HepG2 (cell line): ENCODE data around the gene ANKUB1. TPM values are rescaled to one million over a fixed set of nuclear protein-coding genes. Genes with fewer than 3 reads are reported as not detected.

ENCODE experiments used
- CENPX ChIP-seq: sonication (generic); formaldehyde crosslinking; IDR thresholded peaks from 2 replicates; pipeline ENCODE4 v1.9.0; 2021; ENCODE audit warnings: mild to moderate bottlenecking, missing genetic modification reagents, moderate library complexity
- GRHL1 ChIP-seq: sonication (generic); formaldehyde crosslinking; conservative IDR thresholded peaks from 2 replicates; pipeline ENCODE4 v1.8.0; 2022; ENCODE audit warnings: missing genetic modification reagents
- HNRNPUL1 ChIP-seq: fragments of 200-400 bp; formaldehyde crosslinking; IDR thresholded peaks from 2 replicates; pipeline ENCODE4 v1.6.1; 2017; ENCODE audit warnings: low read depth, mild to moderate bottlenecking, low read length, moderate library complexity
- MAFK ChIP-seq, 2 experiments: IDR thresholded peaks in 1 of 2; conservative IDR thresholded peaks in 1 of 2; 2 replicates each; pipeline ENCODE4 v1.6.1; 2011; ENCODE audit warnings: improper control_type of control experiment in 2 of 2, low read length in 2 of 2
- MYPOP ChIP-seq: sonication (generic); formaldehyde crosslinking; IDR thresholded peaks from 2 replicates; pipeline ENCODE4 v1.8.1; 2023; ENCODE audit warnings: mild to moderate bottlenecking, moderate library complexity, missing genetic modification reagents
- NR3C1 ChIP-seq: sonication (generic); formaldehyde crosslinking; IDR thresholded peaks from 2 replicates; pipeline ENCODE4 v1.4.0; 2020; ENCODE audit warnings: missing genetic modification reagents
- SAFB2 ChIP-seq: sonication (generic); formaldehyde crosslinking; IDR thresholded peaks from 2 replicates; pipeline ENCODE4 v1.5.1; 2020; ENCODE audit warnings: missing genetic modification reagents, low read depth, mild to moderate bottlenecking, borderline replicate concordance
- SNAPC4 ChIP-seq: sonication (generic); formaldehyde crosslinking; IDR thresholded peaks from 2 replicates; pipeline ENCODE4 v1.4.0; 2020; ENCODE audit warnings: mild to moderate bottlenecking, missing genetic modification reagents
- WIZ ChIP-seq: sonication (generic); formaldehyde crosslinking; IDR thresholded peaks from 2 replicates; pipeline ENCODE4 v1.5.1; 2020; ENCODE audit warnings: mild to moderate bottlenecking, missing genetic modification reagents
- ZBTB26 ChIP-seq: IDR thresholded peaks from 2 replicates; pipeline ENCODE4 v1.6.1; 2016; ENCODE audit warnings: missing compliant biosample characterization, missing genetic modification reagents, borderline replicate concordance
- ZNF280D ChIP-seq: sonication (generic); formaldehyde crosslinking; IDR thresholded peaks from 2 replicates; pipeline ENCODE4 v1.5.1; 2020; ENCODE audit warnings: mild to moderate bottlenecking, missing genetic modification reagents
- ZNF564 ChIP-seq: sonication (generic); formaldehyde crosslinking; IDR thresholded peaks from 2 replicates; pipeline ENCODE4 v1.8.1; 2023; ENCODE audit warnings: mild to moderate bottlenecking, missing genetic modification reagents
- ZNF75D ChIP-seq: sonication (generic); formaldehyde crosslinking; IDR thresholded peaks from 2 replicates; pipeline ENCODE4 v1.8.1; 2023; ENCODE audit warnings: missing genetic modification reagents, mild to moderate bottlenecking, borderline replicate concordance
- ZSCAN31 ChIP-seq: sonication (generic); formaldehyde crosslinking; IDR thresholded peaks from 2 replicates; pipeline ENCODE4 v1.5.0; 2020; ENCODE audit warnings: low read depth, mild to moderate bottlenecking, missing genetic modification reagents
- polyA plus RNA-seq, 8 experiments: library from polyadenylated mRNA; depleted of rRNA in 3 of 8; stranded (reverse) in 7 of 8; unstranded in 1 of 8; fragments of >200 nt; fragmentation: Illumina TruSeq in 4 of 8; extraction: Trizol in 4 of 8; gene quantifications; 2 replicates each; pipeline versions ENCODE4 v1.2.1 to v1.2.3, GENCODE V29; 2011 to 2016; ENCODE audit warnings: low read depth in 4 of 8, missing spikeins in 1 of 8, mixed read lengths in 1 of 8; ENCODE audit not compliant: insufficient read depth in 1 of 8
- total RNA-seq, 5 experiments: library from RNA; depleted of rRNA; stranded (reverse); fragments of >200 nt; fragmentation: Illumina TruSeq; extraction: Trizol; gene quantifications; 2 replicates each; pipeline ENCODE4 v1.2.3, GENCODE V29; 2016; ENCODE audit warnings: low read depth in 1 of 5

Gene ANKUB1
- total and polyA plus RNA-seq, 2 of the 13 experiments (the other 11 are each of a cell fraction or from before 2014, with no cell fraction given), result not detected

GRCh38 chr3:149713730-149714654, 78.4 kb downstream of the ANKUB1 start (continued):
- TF ChIP-seq GRHL1 (CRISPR knock-in tag) (no peak), ZNF280D (no peak), CENPX (CRISPR knock-in tag) (no peak), MAFK (conservative IDR thresholded peaks at IDR 0.05 in 1 of 2, IDR thresholded peaks at IDR 0.05 in 1 of 2; ENCODE audit: low read length in 2 of 2) (no peak), ZBTB26 (no peak), ZNF564 (CRISPR knock-in tag) (0 out of 2 replicates have a peak, but pooled peaks have one; percentile 36), HNRNPUL1 (no peak), WIZ (CRISPR knock-in tag) (0 out of 2 replicates have a peak, but pooled peaks have one; percentile 50), NR3C1 (CRISPR knock-in tag) (no peak), ZSCAN31 (CRISPR knock-in tag) (no peak), ZNF75D (CRISPR knock-in tag) (no peak), SAFB2 (CRISPR knock-in tag) (0 out of 2 replicates have a peak, but pooled peaks have one; percentile 60), MYPOP (CRISPR knock-in tag) (0 out of 2 replicates have a peak, but pooled peaks have one; percentile 36), SNAPC4 (CRISPR knock-in tag) (0 out of 2 replicates have a peak, but pooled peaks have one; percentile 45)
